ENCODE data around the gene TSSK2.

TSSK2 gene

DNA sequence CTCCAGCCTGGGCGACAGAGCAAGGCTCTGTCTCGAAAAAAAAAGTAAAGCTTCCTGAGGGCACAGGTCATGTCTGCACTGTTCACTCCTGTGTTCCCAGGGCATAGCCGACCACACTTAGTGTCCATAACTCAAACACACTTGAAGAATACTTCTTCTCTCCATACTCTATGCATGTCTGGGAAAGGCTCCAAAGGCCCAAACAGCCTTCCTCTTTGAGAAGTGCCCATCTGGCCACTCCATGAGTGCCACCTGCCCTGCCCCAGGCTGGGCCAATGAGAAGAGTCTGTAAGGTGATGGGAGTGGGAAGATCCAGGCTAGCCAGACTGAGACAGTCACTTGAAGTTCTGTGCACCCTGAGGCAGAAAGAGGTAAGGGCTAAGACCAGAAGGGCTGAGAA, 33.6 kb upstream of the TSSK2 start:
- Mint-ChIP-seq H3K9me3 (ENCODE audit: low read depth) (no peaks in the 10 kb centered on the region), H3K4me1 (ENCODE audit: low read depth) (peaks cover 37% of the 10 kb centered on the region), H3K27ac (no peak overlapping the region), H3K27me3 (no peaks in the 10 kb centered on the region), H3K4me3 (no peak overlapping the region), H3K36me3 (peaks cover 5% of the 10 kb centered on the region)

DNA sequence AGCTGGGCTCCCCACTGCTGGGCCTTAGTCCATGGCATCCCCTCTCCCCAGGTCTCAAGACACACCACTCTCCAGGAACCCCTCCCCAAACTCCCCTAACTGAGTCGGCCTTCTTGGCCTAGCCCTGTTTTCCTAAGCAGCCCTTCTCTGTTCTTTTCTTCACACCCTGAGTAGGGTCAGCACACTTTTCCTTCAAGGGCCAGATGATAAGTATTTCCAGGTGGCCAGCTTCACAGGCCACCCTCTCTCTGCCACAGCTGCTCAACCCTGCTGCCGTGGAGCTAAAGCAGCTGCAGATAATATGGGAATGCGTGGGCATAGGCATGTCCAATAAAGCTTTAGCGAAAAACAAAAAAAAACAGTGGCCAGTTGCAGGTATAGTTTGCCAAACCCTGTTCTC, 33.0 kb upstream of the TSSK2 start:
- H3K4me1 Mint-ChIP-seq (ENCODE audit: low read depth), result peaks cover 38% of the 10 kb centered on the region
- H3K36me3 Mint-ChIP-seq, result peaks cover 5% of the 10 kb centered on the region
- peak overlapping the region; percentile 22 for H3K27ac Mint-ChIP-seq
- no peaks in the 10 kb centered on the region for H3K27me3 Mint-ChIP-seq
- H3K4me3 Mint-ChIP-seq, result no peak overlapping the region
- no peaks in the 10 kb centered on the region for H3K9me3 Mint-ChIP-seq (ENCODE audit: low read depth)

DNA sequence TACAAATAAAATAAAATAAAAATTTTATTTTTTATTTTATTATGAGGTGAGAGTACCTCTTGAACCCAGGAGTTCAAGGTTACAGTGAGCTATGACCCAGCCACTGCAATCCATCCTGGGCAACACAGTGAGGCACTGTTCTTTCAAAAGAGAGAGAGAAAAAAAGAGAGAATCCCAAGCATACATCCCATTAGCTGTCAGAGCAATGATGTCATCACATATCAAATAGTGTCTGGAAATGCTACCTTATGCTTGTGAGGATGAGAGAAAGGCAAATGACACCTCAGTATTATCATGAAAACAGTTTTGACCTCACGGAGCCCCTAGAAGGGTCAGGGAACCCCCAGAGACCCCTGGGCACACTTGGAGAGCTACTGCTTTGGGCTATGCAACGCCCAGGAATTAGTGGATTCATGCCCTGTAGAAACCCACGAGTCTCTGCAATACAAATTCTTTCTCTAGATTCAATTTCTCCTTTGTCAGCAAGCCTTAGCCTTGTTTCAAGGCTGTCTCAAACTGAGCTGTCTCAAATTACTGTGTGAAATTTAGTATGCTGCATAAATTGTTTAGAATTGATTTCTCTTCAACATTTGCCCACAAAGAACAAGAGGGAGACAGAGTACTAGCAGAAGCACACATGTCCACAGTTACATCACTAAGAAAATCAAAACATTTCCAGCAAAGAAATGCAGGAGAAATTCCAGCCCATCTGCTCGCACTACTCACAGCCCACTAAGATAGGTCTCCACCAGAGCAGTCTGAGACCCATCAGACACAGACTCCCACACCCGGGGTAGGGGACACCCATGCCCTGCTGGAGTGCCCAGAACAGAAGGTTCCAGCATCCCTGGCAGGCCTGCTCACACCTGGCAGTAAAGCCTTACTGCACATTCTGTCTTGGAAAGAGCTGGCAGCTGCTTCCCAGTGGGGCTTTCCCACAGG, 27.0 kb upstream of the TSSK2 start:
- Mint-ChIP-seq H3K36me3 (peaks cover 2% of the 10 kb centered on the region), H3K27ac (peak overlapping the region; percentile 66), H3K4me3 (no peak overlapping the region), H3K27me3 (no peaks in the 10 kb centered on the region), H3K4me1 (ENCODE audit: low read depth) (peaks cover 54% of the 10 kb centered on the region), H3K9me3 (ENCODE audit: low read depth) (no peaks in the 10 kb centered on the region)

DNA sequence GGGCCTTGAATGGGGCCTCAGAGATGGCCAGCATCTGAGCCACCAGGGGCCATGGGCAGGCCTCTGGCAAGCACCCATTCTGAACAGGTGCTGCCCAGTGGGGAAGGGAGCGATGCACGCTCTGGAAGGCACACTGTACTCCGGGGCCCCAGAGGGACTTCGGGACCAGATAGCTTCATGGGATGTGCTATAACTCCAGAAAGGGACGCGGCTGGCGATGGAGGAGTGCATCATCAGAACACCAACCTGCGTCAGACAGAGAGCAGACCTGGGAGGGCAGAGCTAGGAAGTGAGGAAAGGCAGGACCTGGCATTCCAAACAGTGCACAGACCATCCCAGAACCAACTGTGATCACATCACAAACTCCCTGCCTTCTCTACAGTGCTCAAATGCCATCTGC, 25.7 kb upstream of the TSSK2 start:
- Mint-ChIP-seq H3K27me3 (no peaks in the 10 kb centered on the region), H3K27ac (peak overlapping the region; percentile 8), H3K4me1 (ENCODE audit: low read depth) (peaks cover 60% of the 10 kb centered on the region), H3K4me3 (no peak overlapping the region), H3K36me3 (peaks cover 2% of the 10 kb centered on the region), H3K9me3 (ENCODE audit: low read depth) (no peaks in the 10 kb centered on the region)

DNA sequence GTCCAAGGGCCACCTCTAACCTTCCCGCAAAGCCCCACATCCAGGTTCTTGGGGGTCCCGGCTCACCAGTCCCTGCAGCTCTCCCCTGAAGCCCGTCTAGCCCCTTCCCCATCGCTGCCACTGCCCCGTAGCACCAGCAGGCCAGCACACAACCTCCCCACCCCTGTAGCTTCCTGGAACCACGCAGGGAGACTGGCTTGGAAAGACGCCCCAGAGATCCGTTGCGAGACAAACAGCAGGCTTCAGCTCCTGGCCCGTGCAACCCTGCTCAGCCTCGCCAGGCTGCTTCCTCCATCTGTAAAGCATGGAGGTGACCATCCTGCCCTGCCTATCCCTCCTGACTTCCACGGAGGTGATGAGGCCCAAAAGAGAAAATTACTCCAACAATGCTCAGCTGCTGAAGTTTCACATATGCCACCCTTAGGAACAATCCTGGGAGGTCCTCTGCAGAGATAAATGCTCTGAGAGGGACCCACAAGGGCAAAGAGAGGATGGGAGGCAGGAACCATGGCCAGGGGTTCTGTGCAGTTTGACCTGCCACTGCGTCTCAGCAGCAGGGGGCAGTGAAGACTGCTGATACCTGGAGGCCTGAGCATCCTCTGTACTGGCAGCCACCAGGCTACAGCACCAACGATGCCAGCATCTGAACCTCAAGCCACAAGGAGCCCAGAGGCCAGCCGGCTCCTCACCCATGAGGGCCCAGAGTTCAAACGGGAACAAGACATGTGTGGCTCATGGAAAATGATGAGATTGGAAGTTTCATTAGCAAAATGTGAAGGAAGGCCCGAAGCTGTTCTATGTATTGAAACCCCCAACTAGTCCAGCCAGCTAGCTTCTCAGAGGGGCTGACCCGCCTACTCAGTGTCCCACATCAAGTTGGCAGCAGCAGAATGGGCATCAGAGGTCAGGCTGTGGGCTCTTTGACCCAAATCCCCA, 25.0 kb upstream of the TSSK2 start:
- Mint-ChIP-seq H3K9me3 (ENCODE audit: low read depth) (no peaks in the 10 kb centered on the region), H3K4me1 (ENCODE audit: low read depth) (peaks cover 64% of the 10 kb centered on the region), H3K4me3 (peak overlapping the region; percentile 56), H3K36me3 (peaks cover 2% of the 10 kb centered on the region), H3K27ac (peak overlapping the region; percentile 83), H3K27me3 (no peaks in the 10 kb centered on the region)

DNA sequence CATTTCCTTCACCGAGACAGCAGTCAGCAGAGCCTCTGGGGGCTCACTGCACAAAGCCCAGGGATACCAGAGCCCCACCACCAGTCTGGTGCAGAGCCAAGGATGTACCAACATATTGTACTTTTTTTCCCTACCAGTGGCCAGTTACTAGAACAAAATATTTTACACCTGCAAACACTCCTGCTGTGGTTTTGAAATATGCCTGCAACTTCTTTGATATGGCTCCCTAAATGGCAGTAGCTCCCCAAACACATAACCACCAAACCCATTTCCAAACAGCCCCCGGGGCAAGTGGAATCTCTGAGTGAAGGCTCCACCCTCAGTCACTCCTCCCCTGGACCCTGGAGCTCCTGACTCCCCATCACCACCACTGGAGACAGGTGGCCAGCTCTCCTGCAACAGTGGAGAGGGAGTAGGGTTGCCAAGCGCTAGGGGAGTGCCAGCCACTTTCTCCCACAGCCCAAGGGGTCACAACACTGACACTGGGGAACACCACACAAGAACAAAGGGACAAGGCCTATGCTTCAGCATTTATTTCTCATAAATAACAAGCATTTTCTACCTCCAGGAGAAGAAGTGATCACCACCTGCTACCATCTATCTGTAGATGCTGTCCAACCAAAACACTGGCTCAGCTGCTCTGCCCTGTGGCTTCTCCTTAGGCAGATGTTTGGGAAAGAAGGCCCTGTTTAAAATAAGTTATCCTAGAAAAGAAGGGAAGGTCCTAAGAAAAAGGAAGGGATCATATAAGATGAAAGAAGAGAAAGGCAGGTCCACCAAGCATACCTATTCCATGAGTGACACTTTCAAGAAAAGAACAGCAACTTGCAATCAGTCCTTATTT, 24.0 kb upstream of the TSSK2 start:
- H3K27me3 Mint-ChIP-seq, result no peaks in the 10 kb centered on the region
- peaks cover 66% of the 10 kb centered on the region for H3K4me1 Mint-ChIP-seq (ENCODE audit: low read depth)
- H3K9me3 Mint-ChIP-seq (ENCODE audit: low read depth), result no peaks in the 10 kb centered on the region
- peak overlapping the region; percentile 83 for H3K27ac Mint-ChIP-seq
- peaks cover 2% of the 10 kb centered on the region for H3K36me3 Mint-ChIP-seq
- H3K4me3 Mint-ChIP-seq, result peak overlapping the region; percentile 18

DNA sequence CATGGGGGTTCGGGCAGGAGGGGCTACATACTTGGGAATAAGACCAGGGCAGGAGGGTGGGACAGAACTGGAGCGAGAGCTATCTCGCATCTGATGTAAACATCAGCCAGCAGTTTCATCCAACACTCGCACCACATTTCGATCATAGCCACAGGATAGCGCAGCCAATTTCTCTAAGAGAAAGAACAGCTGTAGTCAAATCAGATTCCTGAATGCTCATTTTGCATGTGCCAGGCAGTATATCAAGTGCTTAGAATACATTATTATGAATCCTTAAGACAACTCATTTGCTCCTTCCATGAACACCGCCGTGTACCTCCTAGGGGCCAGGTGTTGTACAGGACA, 23.4 kb upstream of the TSSK2 start:
- no peak overlapping the region for H3K4me3 Mint-ChIP-seq
- H3K27ac Mint-ChIP-seq, result peak overlapping the region; percentile 83
- no peaks in the 10 kb centered on the region for H3K9me3 Mint-ChIP-seq (ENCODE audit: low read depth)
- no peaks in the 10 kb centered on the region for H3K27me3 Mint-ChIP-seq
- peaks cover 2% of the 10 kb centered on the region for H3K36me3 Mint-ChIP-seq
- H3K4me1 Mint-ChIP-seq (ENCODE audit: low read depth), result peaks cover 70% of the 10 kb centered on the region

DNA sequence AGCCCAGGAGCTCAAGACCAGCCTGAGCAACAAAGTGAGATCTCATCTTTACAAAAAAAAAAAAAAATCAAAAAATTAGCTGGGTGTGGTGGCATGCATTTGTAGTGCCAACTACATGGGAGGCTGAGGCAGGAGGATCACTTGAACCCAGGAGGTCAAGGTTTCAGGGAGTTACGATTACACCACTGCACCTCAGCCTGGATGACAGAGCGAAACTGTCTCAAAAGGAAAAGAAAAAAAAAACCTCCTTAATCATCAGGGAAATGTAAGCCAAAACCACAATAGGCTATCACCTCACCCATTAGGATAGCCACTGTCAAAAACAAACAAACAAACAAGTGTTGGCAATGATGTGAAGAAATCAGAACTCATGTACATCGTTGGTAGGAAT, 22.3 kb upstream of the TSSK2 start:
- Mint-ChIP-seq H3K4me3 (peak overlapping the region; percentile 82), H3K4me1 (ENCODE audit: low read depth) (peaks cover 72% of the 10 kb centered on the region)

DNA sequence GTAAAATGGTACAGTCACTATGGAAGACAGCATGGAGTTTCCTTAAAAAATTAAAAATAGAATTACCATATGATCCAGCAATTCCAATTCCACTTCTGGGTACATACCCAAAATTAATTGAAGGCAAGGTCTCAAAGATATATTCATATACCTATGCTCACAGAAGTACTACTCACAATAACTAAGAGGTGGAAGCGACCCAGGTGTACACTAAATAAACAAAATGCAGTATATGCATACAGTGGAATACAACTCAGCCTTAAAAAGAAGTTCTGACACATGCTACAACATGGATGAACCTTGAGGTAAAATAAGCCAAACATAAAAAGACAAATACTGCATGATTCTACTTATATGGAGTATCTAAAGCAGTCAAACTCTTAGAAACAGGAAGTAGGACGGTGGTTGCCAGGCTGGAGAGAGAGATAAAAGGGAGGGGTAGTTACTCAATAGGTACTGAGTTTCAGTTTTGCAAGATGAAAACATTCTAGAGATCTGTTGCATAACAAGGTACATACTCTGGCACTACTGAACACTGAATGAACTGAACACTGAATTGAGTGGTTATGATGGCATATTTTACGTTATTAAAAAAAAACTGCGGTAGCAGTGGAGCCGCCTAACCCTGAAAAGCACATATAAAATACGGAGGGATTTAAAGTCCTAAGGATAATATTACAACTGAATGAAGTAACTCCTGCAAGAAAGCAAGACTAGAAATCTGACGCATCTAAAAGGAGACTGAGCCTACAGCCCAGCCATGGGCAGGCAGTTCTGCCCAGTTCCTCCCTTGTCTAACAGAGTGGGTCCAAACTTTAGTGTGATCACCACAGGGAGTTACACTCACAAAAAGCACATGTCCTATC, 21.7 kb upstream of the TSSK2 start:
- H3K9me3 Mint-ChIP-seq (ENCODE audit: low read depth), result no peaks in the 10 kb centered on the region
- peak overlapping the region; percentile 82 for H3K4me3 Mint-ChIP-seq
- peaks cover 68% of the 10 kb centered on the region for H3K4me1 Mint-ChIP-seq (ENCODE audit: low read depth)
- peak overlapping the region; percentile 91 for H3K27ac Mint-ChIP-seq
- no peaks in the 10 kb centered on the region for H3K27me3 Mint-ChIP-seq
- H3K36me3 Mint-ChIP-seq, result peaks cover 2% of the 10 kb centered on the region

More for the DNA sequence above, 22.3 kb upstream of the TSSK2 start:
- Mint-ChIP-seq H3K36me3 (peaks cover 2% of the 10 kb centered on the region), H3K9me3 (ENCODE audit: low read depth) (no peaks in the 10 kb centered on the region), H3K27me3 (no peaks in the 10 kb centered on the region), H3K27ac (peak overlapping the region; percentile 91)

DNA sequence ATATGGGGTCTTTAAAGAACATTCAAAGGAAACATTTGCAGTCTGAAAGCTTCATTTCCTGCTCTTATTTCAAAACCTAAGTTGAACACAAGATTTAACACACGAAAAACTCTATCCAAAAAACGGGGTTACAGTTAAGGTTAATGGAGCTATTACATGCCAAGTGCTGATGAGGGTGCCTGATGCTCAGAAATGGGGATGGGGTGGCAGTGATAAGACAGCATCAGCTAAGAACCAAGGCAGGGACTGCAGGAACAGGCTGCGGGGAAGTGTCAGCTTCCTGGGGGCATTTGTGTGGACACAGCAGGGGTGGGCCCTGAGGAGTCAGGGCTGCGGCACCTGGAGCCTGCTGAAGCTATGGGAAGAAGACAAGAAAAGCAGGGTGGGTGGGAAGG, 21.0 kb upstream of the TSSK2 start:
- Mint-ChIP-seq H3K4me3 (peak overlapping the region; percentile 82), H3K27ac (peak overlapping the region; percentile 91), H3K4me1 (ENCODE audit: low read depth) (peaks cover 74% of the 10 kb centered on the region), H3K9me3 (ENCODE audit: low read depth) (no peaks in the 10 kb centered on the region), H3K36me3 (peaks cover 2% of the 10 kb centered on the region), H3K27me3 (no peaks in the 10 kb centered on the region)

DNA sequence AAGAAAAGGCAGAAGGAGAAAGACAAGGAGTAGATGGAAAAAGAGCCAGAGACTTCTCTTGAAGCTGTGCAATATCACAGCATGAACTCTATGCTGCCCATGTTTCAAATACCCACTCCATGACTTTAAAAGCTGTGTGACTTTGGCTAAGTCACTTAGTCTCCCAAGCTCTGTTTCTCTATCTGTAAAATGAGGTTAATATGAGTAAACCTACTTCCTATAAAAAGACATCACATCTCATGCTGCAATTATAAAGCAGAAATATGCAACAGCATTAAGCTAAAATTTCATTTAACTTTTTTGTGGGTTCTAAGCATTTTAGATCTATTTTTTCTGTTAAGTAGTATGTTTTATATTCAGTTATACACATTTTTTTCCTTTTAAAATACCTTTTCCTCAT, 20.5 kb upstream of the TSSK2 start:
- Mint-ChIP-seq H3K4me3 (peak overlapping the region; percentile 46), H3K4me1 (ENCODE audit: low read depth) (peaks cover 80% of the 10 kb centered on the region), H3K36me3 (peaks cover 2% of the 10 kb centered on the region), H3K27ac (peak overlapping the region; percentile 88), H3K27me3 (no peaks in the 10 kb centered on the region), H3K9me3 (ENCODE audit: low read depth) (no peaks in the 10 kb centered on the region)

DNA sequence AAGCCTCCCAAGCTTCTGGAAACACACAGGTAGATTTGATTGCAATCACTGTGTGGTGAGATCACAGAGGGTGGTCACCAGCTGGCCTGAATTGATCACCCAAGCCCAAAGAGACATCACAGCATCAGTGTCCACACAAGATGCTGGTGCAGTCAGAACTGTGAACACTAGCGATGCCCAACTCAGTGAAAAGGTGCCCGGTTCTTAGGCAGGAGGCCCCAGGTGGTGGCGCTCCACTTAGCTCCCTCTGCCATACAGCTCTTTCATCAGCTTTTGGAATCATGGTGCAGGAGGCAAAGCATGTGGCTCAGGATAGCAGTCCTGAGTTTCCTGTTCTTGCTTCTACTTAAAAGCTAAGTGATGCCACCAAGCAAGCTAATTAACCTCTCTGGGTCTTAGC, 20.0 kb upstream of the TSSK2 start:
- Mint-ChIP-seq H3K27me3 (no peaks in the 10 kb centered on the region), H3K4me1 (ENCODE audit: low read depth) (peaks cover 80% of the 10 kb centered on the region), H3K4me3 (peak overlapping the region; percentile 46), H3K27ac (peak overlapping the region; percentile 88), H3K9me3 (ENCODE audit: low read depth) (no peaks in the 10 kb centered on the region), H3K36me3 (peaks cover 2% of the 10 kb centered on the region)

DNA sequence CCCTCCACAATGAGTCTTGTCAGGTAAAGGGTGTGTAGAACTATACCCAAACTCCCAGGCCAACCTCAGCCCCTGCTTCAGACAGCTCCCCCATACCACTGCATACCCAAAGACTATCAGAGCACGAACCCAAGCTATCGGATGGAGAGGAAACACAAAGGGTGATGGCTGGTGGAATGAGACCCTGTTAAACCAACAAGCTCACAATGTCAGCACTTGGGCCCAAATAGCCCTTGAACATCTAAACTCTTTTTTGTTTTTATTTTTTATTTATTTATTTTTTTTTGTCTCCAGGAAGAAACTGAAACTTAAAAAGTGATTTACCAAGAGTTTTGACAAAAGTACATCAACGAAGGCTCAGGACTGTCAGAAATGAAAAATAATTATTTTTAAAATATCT, 19.5 kb upstream of the TSSK2 start:
- Mint-ChIP-seq H3K4me1 (ENCODE audit: low read depth) (peaks cover 80% of the 10 kb centered on the region), H3K27me3 (no peaks in the 10 kb centered on the region), H3K4me3 (peak overlapping the region; percentile 35), H3K9me3 (ENCODE audit: low read depth) (no peaks in the 10 kb centered on the region), H3K27ac (peak overlapping the region; percentile 66), H3K36me3 (no peaks in the 10 kb centered on the region)

DNA sequence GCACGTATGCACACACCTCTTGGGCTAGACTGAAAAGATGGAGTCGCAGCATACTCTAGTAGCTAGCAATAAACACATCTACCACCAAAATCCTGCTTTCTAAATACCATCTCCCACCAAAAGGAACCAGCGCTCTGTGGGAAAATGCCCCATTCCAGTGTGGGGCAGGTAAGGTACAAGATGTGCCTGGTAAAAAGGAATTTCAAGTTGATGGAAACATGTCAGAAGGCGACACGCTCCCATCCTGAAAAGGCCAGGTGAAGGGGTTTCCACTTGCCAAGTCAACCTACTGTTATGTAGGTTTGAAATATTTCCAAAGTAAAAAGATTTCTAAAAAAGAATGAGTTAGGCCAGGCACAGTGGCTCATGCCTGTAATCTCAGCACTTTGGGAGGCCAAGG, 17.7 kb upstream of the TSSK2 start:
- H3K36me3 Mint-ChIP-seq, result no peaks in the 10 kb centered on the region
- no peak overlapping the region for H3K4me3 Mint-ChIP-seq
- H3K27ac Mint-ChIP-seq, result no peak overlapping the region
- H3K4me1 Mint-ChIP-seq (ENCODE audit: low read depth), result peaks cover 82% of the 10 kb centered on the region
- H3K9me3 Mint-ChIP-seq (ENCODE audit: low read depth), result no peaks in the 10 kb centered on the region
- H3K27me3 Mint-ChIP-seq, result no peaks in the 10 kb centered on the region

Data from activated naive CD8-positive, alpha-beta T cell (primary cell).